Smooth muscle cell of the brain vasculature (primary cell): ENCODE measurements around the gene ITGA2B.
"Not testable (repeated sequence)": the region's sequence is repeated elsewhere in the genome, so short reads cannot be mapped to it uniquely, and the experiment has no call there.

Experiments used
- DNase-seq: peaks from one replicate; pipeline ENCODE4 v3.0.0-alpha.2; 2012; ENCODE audit warnings: low read depth, low spot score

Gene ITGA2B

GRCh38 chr17:44351961-44352827 is 37.3 kb downstream of the ITGA2B start:
- DNase-seq, result no peak

- no peak for DNase-seq
These were observed 38.0 kb downstream of the ITGA2B start for GRCh38 chr17:44351464-44351863.

- DNase-seq, result no peak
These were observed 38.7 kb downstream of the ITGA2B start for GRCh38 chr17:44350733-44351226.

GRCh38 chr17:44349553-44350070 is 39.8 kb downstream of the ITGA2B start:
- no peak for DNase-seq

- DNase-seq, result no peak
These were observed 40.5 kb downstream of the ITGA2B start for GRCh38 chr17:44348988-44349364.

- DNase-seq, result peak; percentile 29
These were observed 41.0 kb downstream of the ITGA2B start for GRCh38 chr17:44348234-44348987.

GRCh38 chr17:44347206-44348055 is 42.0 kb downstream of the ITGA2B start:
- DNase-seq, result not testable (repeated sequence)

GRCh38 chr17:44346064-44346844 is 43.2 kb downstream of the ITGA2B start:
- no peak for DNase-seq

GRCh38 chr17:44345454-44346026 is 43.9 kb downstream of the ITGA2B start:
- DNase-seq, result peak; percentile 35

- DNase-seq, result peak; percentile 97
These were observed 44.5 kb downstream of the ITGA2B start, which contains the start of gene GRN for GRCh38 chr17:44344939-44345453. Gene GRN (plus strand): TSS chr17:44345302. CDS start chr17:44349165, 3,863 bp downstream.

- no peak for DNase-seq
These were observed 45.8 kb downstream of the ITGA2B start for GRCh38 chr17:44343510-44344209.

- not testable (repeated sequence) for DNase-seq
These were observed 48.9 kb downstream of the ITGA2B start for GRCh38 chr17:44340553-44340952.

GRCh38 chr17:44338702-44339101 is 50.7 kb downstream of the ITGA2B start:
- DNase-seq, result no peak

- no peak for DNase-seq
These were observed 53.5 kb downstream of the ITGA2B start for GRCh38 chr17:44335968-44336367.

GRCh38 chr17:44335564-44335963 is 53.9 kb downstream of the ITGA2B start:
- DNase-seq, result no peak

- no peak for DNase-seq
These were observed 54.7 kb downstream of the ITGA2B start for GRCh38 chr17:44334727-44335126.

GRCh38 chr17:44334315-44334714 is 55.1 kb downstream of the ITGA2B start:
- no peak for DNase-seq

GRCh38 chr17:44333371-44333770 is 56.1 kb downstream of the ITGA2B start:
- no peak for DNase-seq

- DNase-seq, result no peak
These were observed 58.1 kb downstream of the ITGA2B start for GRCh38 chr17:44331249-44331760.
